Subcutaneous abdominal adipose tissue (tissue), 5 donors: ENCODE measurements around the gene CCDC191.
A peak's percentile ranks its signal among the peaks of the same experiment; 100 is the strongest.

Experiments
- H3K27ac ChIP-seq: one replicate; pipeline ENCODE4 v1.7.0; 2013; ENCODE audit warnings: low read depth, mild to moderate bottlenecking, inconsistent platforms, low read length, moderate library complexity
- H3K27me3 ChIP-seq, 5 donors: one replicate each; pipeline ENCODE4 v1.7.0; 2013; ENCODE audit warnings: low read length in 5 of 5, inconsistent platforms in 1 of 5; ENCODE audit not compliant: control insufficient read depth in 5 of 5, insufficient read depth in 4 of 5
- H3K36me3 ChIP-seq, 5 donors: one replicate each; pipeline ENCODE4 v1.7.0; 2013; ENCODE audit warnings: low read length in 5 of 5; ENCODE audit not compliant: control insufficient read depth in 5 of 5, insufficient read depth in 5 of 5
- H3K4me1 ChIP-seq, 5 donors: one replicate each; pipeline ENCODE4 v1.7.0; 2013; ENCODE audit warnings: low read length in 5 of 5, mild to moderate bottlenecking in 3 of 5, moderate library complexity in 1 of 5; ENCODE audit not compliant: control insufficient read depth in 5 of 5, insufficient read depth in 5 of 5
- H3K4me3 ChIP-seq, 5 donors: one replicate each; pipeline ENCODE4 v1.7.0; 2013; ENCODE audit warnings: low read length in 5 of 5, low read depth in 1 of 5
- H3K9ac ChIP-seq, 5 donors: one replicate each; pipeline ENCODE4 v1.7.0; 2013; ENCODE audit warnings: low read length in 5 of 5, mild to moderate bottlenecking in 4 of 5, moderate library complexity in 3 of 5
- H3K9me3 ChIP-seq, 5 donors: one replicate each; pipeline ENCODE4 v1.7.0; 2013; ENCODE audit warnings: low read length in 5 of 5; ENCODE audit not compliant: control insufficient read depth in 5 of 5
- donor health status: healthy.
- donor health status: healthy.
- donor health status: healthy.
- donor health status: healthy.
- donor health status: healthy.

The CCDC191 gene

GRCh38 chr3:114060906-114061655 is 4.8 kb upstream of the CCDC191 start:
- Histone ChIP-seq H3K4me3 (no peak overlapping the region), H3K9me3 (no peaks in the 10 kb centered on the region), H3K4me1 (peaks cover 6 to 17% (median 13%) of the 10 kb centered on the region in 5 donors), H3K27me3 (no peaks in the 10 kb centered on the region), H3K9ac (no peak overlapping the region), H3K36me3 (peaks cover 4 to 11% (median 9%) of the 10 kb centered on the region in 5 donors), H3K27ac (no peak overlapping the region)

GRCh38 chr3:114058646-114059045 is 2.3 kb upstream of the CCDC191 start:
- peaks cover 0 to 4% (median 0%) of the 10 kb centered on the region in 5 donors for H3K36me3 ChIP-seq
- H3K27me3 ChIP-seq, result no peaks in the 10 kb centered on the region
- no peak overlapping the region for H3K27ac ChIP-seq
- H3K4me1 ChIP-seq, result peaks cover 6 to 25% (median 22%) of the 10 kb centered on the region in 5 donors
- no peak overlapping the region for H3K4me3 ChIP-seq
- H3K9me3 ChIP-seq, result no peaks in the 10 kb centered on the region
- H3K9ac ChIP-seq, result peak overlapping the region in 1 of 5 donors; percentile 53

GRCh38 chr3:114057011-114057347 is 653 bp upstream of the CCDC191 start:
- H3K4me3 ChIP-seq, result peak overlapping the region; percentile 67 to 100 (median 97)
- H3K9ac ChIP-seq, result peak overlapping the region; percentile 43 to 93 (median 73)
- no peaks in the 10 kb centered on the region for H3K9me3 ChIP-seq
- H3K27me3 ChIP-seq, result no peaks in the 10 kb centered on the region
- H3K4me1 ChIP-seq, result peaks cover 6 to 25% (median 22%) of the 10 kb centered on the region in 5 donors
- peak overlapping the region; percentile 71 for H3K27ac ChIP-seq
- peaks cover 0 to 4% (median 0%) of the 10 kb centered on the region in 5 donors for H3K36me3 ChIP-seq

- no peak overlapping the region for H3K27ac ChIP-seq
- no peak overlapping the region for H3K4me3 ChIP-seq
- H3K27me3 ChIP-seq, result no peaks in the 10 kb centered on the region
- no peak overlapping the region for H3K9ac ChIP-seq
- peaks cover 3 to 15% (median 13%) of the 10 kb centered on the region in 5 donors for H3K4me1 ChIP-seq
- H3K36me3 ChIP-seq, result no peaks in the 10 kb centered on the region
- H3K9me3 ChIP-seq, result no peaks in the 10 kb centered on the region
These were observed 4.1 kb downstream of the CCDC191 start for GRCh38 chr3:114052216-114052615.

GRCh38 chr3:114043205-114043604 is 13.1 kb downstream of the CCDC191 start:
- Histone ChIP-seq H3K9ac (no peak overlapping the region), H3K9me3 (no peaks in the 10 kb centered on the region), H3K27me3 (no peaks in the 10 kb centered on the region), H3K4me1 (no peaks in the 10 kb centered on the region), H3K36me3 (peaks cover 0 to 11% (median 3%) of the 10 kb centered on the region in 5 donors), H3K4me3 (no peak overlapping the region), H3K27ac (no peak overlapping the region)

GRCh38 chr3:114035896-114036295 is 20.4 kb downstream of the CCDC191 start:
- H3K27ac ChIP-seq, result no peak overlapping the region
- peaks cover 0 to 32% (median 6%) of the 10 kb centered on the region in 5 donors for H3K36me3 ChIP-seq
- no peaks in the 10 kb centered on the region for H3K27me3 ChIP-seq

GRCh38 chr3:114034787-114035545 is 21.4 kb downstream of the CCDC191 start:
- no peak overlapping the region for H3K4me3 ChIP-seq
- no peak overlapping the region for H3K9ac ChIP-seq
- peaks cover 0 to 30% (median 5%) of the 10 kb centered on the region in 5 donors for H3K36me3 ChIP-seq
- H3K4me1 ChIP-seq, result no peaks in the 10 kb centered on the region
- H3K9me3 ChIP-seq, result no peaks in the 10 kb centered on the region
- no peak overlapping the region for H3K27ac ChIP-seq
- no peaks in the 10 kb centered on the region for H3K27me3 ChIP-seq

More at GRCh38 chr3:114035896-114036295, 20.4 kb downstream of the CCDC191 start:
- Histone ChIP-seq H3K9ac (no peak overlapping the region), H3K4me3 (no peak overlapping the region), H3K9me3 (no peaks in the 10 kb centered on the region), H3K4me1 (no peaks in the 10 kb centered on the region)

GRCh38 chr3:114034211-114034610 is 22.1 kb downstream of the CCDC191 start:
- Histone ChIP-seq H3K27me3 (no peaks in the 10 kb centered on the region), H3K4me1 (no peaks in the 10 kb centered on the region), H3K27ac (no peak overlapping the region), H3K9ac (no peak overlapping the region), H3K4me3 (no peak overlapping the region), H3K36me3 (peaks cover 0 to 28% (median 3%) of the 10 kb centered on the region in 5 donors), H3K9me3 (no peaks in the 10 kb centered on the region)

- Histone ChIP-seq H3K4me3 (no peak overlapping the region), H3K4me1 (no peaks in the 10 kb centered on the region), H3K27me3 (no peaks in the 10 kb centered on the region), H3K36me3 (peaks cover 0 to 28% (median 3%) of the 10 kb centered on the region in 5 donors), H3K9ac (no peak overlapping the region), H3K9me3 (no peaks in the 10 kb centered on the region), H3K27ac (no peak overlapping the region)
These were observed 22.6 kb downstream of the CCDC191 start for GRCh38 chr3:114033721-114034120.

GRCh38 chr3:114026331-114026730 is 30.0 kb downstream of the CCDC191 start:
- Histone ChIP-seq H3K27ac (no peak overlapping the region), H3K27me3 (no peaks in the 10 kb centered on the region), H3K9ac (no peak overlapping the region), H3K4me3 (no peak overlapping the region), H3K36me3 (peaks cover 0 to 2% (median 0%) of the 10 kb centered on the region in 5 donors), H3K9me3 (no peaks in the 10 kb centered on the region), H3K4me1 (no peaks in the 10 kb centered on the region)
